Type B pancreatic cell (in vitro differentiated cells): Measurements from ENCODE around the gene TMEM143. TPM values are rescaled to one million over a fixed set of nuclear protein-coding genes. Genes with fewer than 3 reads are reported as not detected.
"Not testable (repeated sequence)": the region's sequence is repeated elsewhere in the genome, so short reads cannot be mapped to it uniquely, and the experiment has no call there.

Experiments
- DNase-seq: peaks from one replicate; pipeline ENCODE4 v3.0.0; 2021; ENCODE audit warnings: mixed read lengths; ENCODE audit not compliant: unreplicated experiment; ENCODE audit errors: extremely low spot score
- H3K27ac Mint-ChIP-seq: 2 replicates; pipeline ENCODE4 v1.8.0; 2021; ENCODE audit warnings: mild to moderate bottlenecking, mixed read lengths
- H3K27me3 Mint-ChIP-seq: 2 replicates; pipeline ENCODE4 v1.8.0; 2021; ENCODE audit warnings: mixed read lengths
- H3K36me3 Mint-ChIP-seq: 2 replicates; pipeline ENCODE4 v1.8.0; 2021; ENCODE audit warnings: mixed read lengths
- H3K4me1 Mint-ChIP-seq: one replicate; pipeline ENCODE4 v1.8.0; 2021; ENCODE audit warnings: mixed read lengths; ENCODE audit not compliant: unreplicated experiment
- H3K4me3 Mint-ChIP-seq: 2 replicates; pipeline ENCODE4 v1.8.0; 2021; ENCODE audit warnings: mild to moderate bottlenecking, mixed read lengths
- H3K9me3 Mint-ChIP-seq: 2 replicates; pipeline ENCODE4 v1.8.0; 2021; ENCODE audit warnings: mixed read lengths
- CTCF ChIP-seq: fragments of 200-600 bp; sonication (generic); conservative IDR thresholded peaks from 2 replicates; pipeline ENCODE4 v1.5.0; 2021; ENCODE audit warnings: antibody characterized with exemption, mild to moderate bottlenecking
- total RNA-seq: library from RNA; stranded (reverse); gene quantifications from 2 replicates; pipeline ENCODE4 v1.2.1, GENCODE V29; 2021; ENCODE audit warnings: low replicate concordance

The TMEM143 gene
- total RNA-seq, 1 donor from 2014 or later, result 12.8 TPM

DNA sequence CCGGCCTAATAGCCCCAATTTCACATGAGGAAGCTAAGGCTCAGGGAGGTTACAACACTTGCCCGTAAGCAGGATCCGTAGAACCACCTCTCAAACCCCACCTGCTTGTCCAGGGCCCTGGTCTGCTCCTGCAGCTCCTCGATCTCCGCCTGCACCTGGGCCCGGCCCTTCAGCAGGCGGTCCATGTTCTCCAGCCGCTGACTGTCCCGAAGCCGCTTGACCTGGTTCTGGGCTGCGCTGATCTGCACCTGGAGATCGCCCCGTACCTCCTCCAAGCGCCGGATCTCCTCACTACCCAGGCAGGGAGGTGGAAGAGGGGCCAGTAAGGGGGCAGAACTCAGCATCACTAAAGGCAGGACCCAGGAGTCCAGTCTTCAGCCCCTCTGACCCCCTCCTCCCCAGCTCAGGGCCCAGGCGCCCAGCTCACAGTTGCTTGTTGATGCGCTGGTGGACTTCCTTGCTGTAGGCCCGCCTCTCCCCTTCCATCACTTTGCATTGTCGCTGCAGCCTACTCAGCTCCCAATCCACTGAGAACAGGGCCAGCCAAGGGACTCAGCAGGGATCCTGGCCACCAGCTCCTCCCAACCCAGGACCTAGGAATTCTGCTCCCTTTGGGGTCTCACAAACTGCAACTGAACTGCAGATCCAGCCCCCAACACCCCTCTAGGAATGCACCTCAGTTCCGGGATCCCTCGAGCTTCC, 45.3 kb downstream of the TMEM143 start:
- H3K4me3 Mint-ChIP-seq, result no peak overlapping the region
- peaks cover 25% of the 10 kb centered on the region for H3K4me1 Mint-ChIP-seq
- H3K27me3 Mint-ChIP-seq, result no peaks in the 10 kb centered on the region
- no peaks in the 10 kb centered on the region for H3K36me3 Mint-ChIP-seq
- H3K27ac Mint-ChIP-seq, result no peak overlapping the region
- no peaks in the 10 kb centered on the region for H3K9me3 Mint-ChIP-seq
- DNase-seq, result no peak
- TF ChIP-seq CTCF, result no peak

DNA sequence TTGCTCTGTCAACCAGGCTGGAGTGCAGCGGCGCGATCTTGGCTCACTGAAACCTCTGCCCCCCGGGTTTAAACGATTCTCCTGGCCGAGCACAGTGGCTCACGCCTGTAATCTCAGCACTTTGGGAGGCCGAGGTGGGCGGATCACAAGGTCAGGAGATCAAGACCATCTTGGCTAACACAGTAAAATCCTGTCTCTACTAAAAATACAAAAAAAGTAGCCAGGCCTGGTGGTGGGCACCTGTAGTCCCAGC, 46.1 kb downstream of the TMEM143 start:
- peaks cover 20% of the 10 kb centered on the region for H3K4me1 Mint-ChIP-seq
- DNase-seq, H3K9me3 Mint-ChIP-seq, H3K36me3 Mint-ChIP-seq, H3K4me3 Mint-ChIP-seq, H3K27ac Mint-ChIP-seq, H3K27me3 Mint-ChIP-seq: not testable (repeated sequence)

DNA sequence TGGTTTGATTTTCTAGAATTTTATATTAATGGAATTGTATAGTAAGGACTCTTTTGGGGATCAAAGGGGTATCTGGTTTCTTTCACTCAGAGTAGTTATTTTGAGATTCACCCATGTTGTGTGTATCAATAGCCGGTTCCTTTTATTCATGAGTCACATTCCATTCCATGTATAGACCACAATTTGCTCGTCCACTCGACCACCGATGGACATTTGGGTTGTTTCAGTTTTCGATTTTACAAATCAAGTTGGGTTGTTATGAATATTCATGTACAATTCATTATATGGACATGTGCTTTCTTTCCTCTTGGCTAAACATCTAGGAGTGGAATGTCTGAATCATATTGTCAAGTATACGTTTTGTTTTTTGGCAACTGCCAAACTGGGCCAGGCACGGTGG, 48.0 kb downstream of the TMEM143 start:
- no peaks in the 10 kb centered on the region for H3K27me3 Mint-ChIP-seq

DNA sequence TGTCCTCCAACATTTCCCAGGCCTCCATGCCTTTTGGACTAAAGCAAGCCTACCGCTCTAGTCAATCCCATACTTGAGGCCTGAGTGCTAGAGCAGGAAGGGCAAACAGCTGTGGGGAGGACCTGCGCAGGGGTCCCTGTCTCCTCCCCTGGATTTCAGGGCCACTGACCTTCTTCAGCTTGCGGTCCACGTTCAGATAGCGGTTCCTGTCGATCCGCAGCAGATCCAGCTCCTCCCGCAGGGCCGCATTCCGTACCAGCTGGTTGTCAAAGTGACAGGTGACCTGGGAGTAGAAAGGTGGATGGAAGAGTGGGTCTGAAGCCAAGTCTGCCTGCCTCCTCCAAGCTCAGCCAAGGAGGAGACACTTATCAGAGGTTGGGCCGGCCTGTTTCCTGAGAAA, 52.4 kb downstream of the TMEM143 start:
- peaks cover 15% of the 10 kb centered on the region for H3K4me1 Mint-ChIP-seq
- no peaks in the 10 kb centered on the region for H3K36me3 Mint-ChIP-seq
- no peaks in the 10 kb centered on the region for H3K9me3 Mint-ChIP-seq
- no peak overlapping the region for H3K4me3 Mint-ChIP-seq
- no peak for TF ChIP-seq CTCF
- DNase-seq, result no peak
- H3K27me3 Mint-ChIP-seq, result no peaks in the 10 kb centered on the region
- H3K27ac Mint-ChIP-seq, result no peak overlapping the region

More for the DNA sequence above, 48.0 kb downstream of the TMEM143 start:
- H3K36me3 Mint-ChIP-seq, result no peaks in the 10 kb centered on the region
- H3K4me3 Mint-ChIP-seq, result no peak overlapping the region
- H3K4me1 Mint-ChIP-seq, result peaks cover 14% of the 10 kb centered on the region
- H3K9me3 Mint-ChIP-seq, result no peaks in the 10 kb centered on the region
- no peak for DNase-seq
- TF ChIP-seq CTCF, result no peak
- H3K27ac Mint-ChIP-seq, result no peak overlapping the region

GRCh38 chr19:48310227-48310626, 53.5 kb downstream of the TMEM143 start:
- H3K4me1 Mint-ChIP-seq, result peaks cover 15% of the 10 kb centered on the region
- H3K27me3 Mint-ChIP-seq, result no peaks in the 10 kb centered on the region
- no peak overlapping the region for H3K27ac Mint-ChIP-seq
- H3K4me3 Mint-ChIP-seq, result no peak overlapping the region
- no peak for DNase-seq
- H3K36me3 Mint-ChIP-seq, result no peaks in the 10 kb centered on the region
- no peak for TF ChIP-seq CTCF
- H3K9me3 Mint-ChIP-seq, result no peaks in the 10 kb centered on the region

- DNase-seq, H3K9me3 Mint-ChIP-seq, H3K27me3 Mint-ChIP-seq, H3K36me3 Mint-ChIP-seq, H3K4me3 Mint-ChIP-seq: not testable (repeated sequence)
- H3K4me1 Mint-ChIP-seq, result peaks cover 16% of the 10 kb centered on the region
- peak overlapping the region; percentile 9 for H3K27ac Mint-ChIP-seq
Measured at GRCh38 chr19:48309731-48310130, 54.0 kb downstream of the TMEM143 start.
